ENCODE measurements around the gene ALDH5A1.

The ALDH5A1 gene

GRCh38 chr6:24583463-24584381, 89.0 kb downstream of the ALDH5A1 start:
- DNase-seq (ENCODE audit: insufficient read length) (no peak), FAIRE-seq (no peak)
- TF ChIP-seq POLR2AphosphoS5 (IDR thresholded peaks at IDR 0.05; ENCODE audit: low read depth, low read length) (no peak), TAF1 (IDR thresholded peaks at IDR 0.05; ENCODE audit: borderline replicate concordance, low read depth, low read length) (no peak), POLR2A (IDR thresholded peaks at IDR 0.05; ENCODE audit: low read depth, low read length) (no peak)

GRCh38 chr6:24584382-24584720, 89.6 kb downstream of the ALDH5A1 start:
- FAIRE-seq (no peak), DNase-seq (ENCODE audit: insufficient read length) (no peak)
- TF ChIP-seq POLR2AphosphoS5 (IDR thresholded peaks at IDR 0.05; ENCODE audit: low read depth, low read length): no peak
- TF ChIP-seq TAF1 (IDR thresholded peaks at IDR 0.05; ENCODE audit: borderline replicate concordance, low read depth, low read length): no peak
- TF ChIP-seq POLR2A (IDR thresholded peaks at IDR 0.05; ENCODE audit: low read depth, low read length): no peak

Measured in GM12892 (cell line).